KOPT-K1 (cell line): ENCODE measurements around the gene TARP.

ENCODE experiments used
- H3K27ac ChIP-seq: fragments of 200-600 bp; sonication (generic); 2 replicates; pipeline ENCODE4 v1.5.1; 2016; ENCODE audit warnings: antibody characterized with exemption, mild to moderate bottlenecking, low read depth, low read length; ENCODE audit not compliant: poor library complexity, severe bottlenecking
- H3K36me3 ChIP-seq: fragments of 200-600 bp; sonication (generic); 2 replicates; pipeline ENCODE4 v1.5.1; 2017; ENCODE audit warnings: antibody characterized with exemption, mild to moderate bottlenecking, low read length, moderate library complexity; ENCODE audit not compliant: insufficient read depth
- H3K9me3 ChIP-seq: fragments of 200-600 bp; sonication (generic); 2 replicates; pipeline ENCODE4 v1.5.1; 2017; ENCODE audit warnings: antibody characterized with exemption, low read length, mild to moderate bottlenecking; ENCODE audit not compliant: insufficient read depth, poor library complexity, severe bottlenecking

Gene TARP

GRCh38 chr7:38229386-38229785 lies 44.0 kb downstream of the TARP start:
- no peaks in the 10 kb centered on the region for H3K9me3 ChIP-seq
- peaks cover 18% of the 10 kb centered on the region for H3K36me3 ChIP-seq
- H3K27ac ChIP-seq, result peak overlapping the region; percentile 99

- Histone ChIP-seq H3K27ac (peak overlapping the region; percentile 99), H3K9me3 (no peaks in the 10 kb centered on the region), H3K36me3 (peaks cover 27% of the 10 kb centered on the region)
Observed at GRCh38 chr7:38224392-38224791, 49.0 kb downstream of the TARP start.

- peaks cover 27% of the 10 kb centered on the region for H3K36me3 ChIP-seq
- H3K9me3 ChIP-seq, result no peaks in the 10 kb centered on the region
- peak overlapping the region; percentile 99 for H3K27ac ChIP-seq
Observed at GRCh38 chr7:38223306-38223705, 50.1 kb downstream of the TARP start.

GRCh38 chr7:38222481-38223096 lies 50.8 kb downstream of the TARP start:
- Histone ChIP-seq H3K36me3 (peaks cover 27% of the 10 kb centered on the region), H3K9me3 (no peaks in the 10 kb centered on the region), H3K27ac (peak overlapping the region; percentile 99)

GRCh38 chr7:38220452-38220851 lies 53.0 kb downstream of the TARP start:
- peaks cover 26% of the 10 kb centered on the region for H3K36me3 ChIP-seq

GRCh38 chr7:38217672-38218071 lies 55.8 kb downstream of the TARP start:
- Histone ChIP-seq H3K9me3 (no peaks in the 10 kb centered on the region), H3K27ac (peak overlapping the region; percentile 99), H3K36me3 (peaks cover 27% of the 10 kb centered on the region)

More at GRCh38 chr7:38220452-38220851, 53.0 kb downstream of the TARP start:
- Histone ChIP-seq H3K9me3 (no peaks in the 10 kb centered on the region), H3K27ac (peak overlapping the region; percentile 99)

GRCh38 chr7:38215735-38216670 lies 57.4 kb downstream of the TARP start:
- H3K27ac ChIP-seq, result peak overlapping the region; percentile 99
- no peaks in the 10 kb centered on the region for H3K9me3 ChIP-seq
- peaks cover 35% of the 10 kb centered on the region for H3K36me3 ChIP-seq

GRCh38 chr7:38215115-38215514 lies 58.3 kb downstream of the TARP start:
- H3K36me3 ChIP-seq, result peaks cover 42% of the 10 kb centered on the region
- peak overlapping the region; percentile 99 for H3K27ac ChIP-seq
- H3K9me3 ChIP-seq, result no peaks in the 10 kb centered on the region

GRCh38 chr7:38211940-38212339 lies 61.5 kb downstream of the TARP start:
- Histone ChIP-seq H3K36me3 (peaks cover 60% of the 10 kb centered on the region), H3K9me3 (no peaks in the 10 kb centered on the region), H3K27ac (no peak overlapping the region)

GRCh38 chr7:38211486-38211885 lies 62.0 kb downstream of the TARP start:
- peaks cover 63% of the 10 kb centered on the region for H3K36me3 ChIP-seq
- no peak overlapping the region for H3K27ac ChIP-seq
- no peaks in the 10 kb centered on the region for H3K9me3 ChIP-seq
